IPS-18c (cell line): ENCODE measurements around the gene PPP1CC.

Source experiments
- H3K4me3 ChIP-seq: 2 replicates; pipeline ENCODE4 v1.7.0; 2013; ENCODE audit warnings: low read depth, mild to moderate bottlenecking, low read length, moderate library complexity; ENCODE audit not compliant: insufficient read depth
- H3K9me3 ChIP-seq: one replicate; pipeline ENCODE4 v1.6.1; 2013; ENCODE audit warnings: mild to moderate bottlenecking, low read length, moderate library complexity; ENCODE audit not compliant: control insufficient read depth, insufficient read depth

The PPP1CC gene

GRCh38 chr12:110763583-110763982 lies 20.9 kb upstream of the PPP1CC start:
- no peak overlapping the region for H3K4me3 ChIP-seq
- no peaks in the 10 kb centered on the region for H3K9me3 ChIP-seq

GRCh38 chr12:110762891-110763290 lies 20.2 kb upstream of the PPP1CC start:
- H3K9me3 ChIP-seq: no peaks in the 10 kb centered on the region
- no peak overlapping the region for H3K4me3 ChIP-seq

GRCh38 chr12:110760204-110760609 lies 17.5 kb upstream of the PPP1CC start:
- no peak overlapping the region for H3K4me3 ChIP-seq
- H3K9me3 ChIP-seq: no peaks in the 10 kb centered on the region

- Histone ChIP-seq H3K4me3 (no peak overlapping the region), H3K9me3 (no peaks in the 10 kb centered on the region)
Measured at GRCh38 chr12:110758922-110759321, 16.2 kb upstream of the PPP1CC start.

DNA sequence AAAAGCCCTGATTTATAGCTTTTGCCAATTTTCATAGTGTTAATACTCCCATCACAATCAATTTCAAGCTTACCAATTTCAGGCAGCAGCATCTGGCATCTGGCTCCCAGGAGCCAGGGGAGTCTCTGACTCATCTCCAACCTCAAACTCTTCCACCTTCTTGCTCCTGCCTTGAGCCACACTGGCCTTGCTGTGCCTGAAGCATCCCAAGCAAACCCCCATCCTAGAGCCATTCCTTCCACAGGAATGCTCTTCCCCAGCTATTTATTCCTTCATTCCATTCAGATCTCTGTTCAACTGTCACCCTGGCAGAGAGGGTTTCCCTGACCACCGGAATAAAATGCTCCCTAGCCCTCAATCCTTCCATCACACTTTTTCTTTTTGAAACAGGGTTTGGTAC lies 13.9 kb upstream of the PPP1CC start:
- H3K9me3 ChIP-seq: no peaks in the 10 kb centered on the region

DNA sequence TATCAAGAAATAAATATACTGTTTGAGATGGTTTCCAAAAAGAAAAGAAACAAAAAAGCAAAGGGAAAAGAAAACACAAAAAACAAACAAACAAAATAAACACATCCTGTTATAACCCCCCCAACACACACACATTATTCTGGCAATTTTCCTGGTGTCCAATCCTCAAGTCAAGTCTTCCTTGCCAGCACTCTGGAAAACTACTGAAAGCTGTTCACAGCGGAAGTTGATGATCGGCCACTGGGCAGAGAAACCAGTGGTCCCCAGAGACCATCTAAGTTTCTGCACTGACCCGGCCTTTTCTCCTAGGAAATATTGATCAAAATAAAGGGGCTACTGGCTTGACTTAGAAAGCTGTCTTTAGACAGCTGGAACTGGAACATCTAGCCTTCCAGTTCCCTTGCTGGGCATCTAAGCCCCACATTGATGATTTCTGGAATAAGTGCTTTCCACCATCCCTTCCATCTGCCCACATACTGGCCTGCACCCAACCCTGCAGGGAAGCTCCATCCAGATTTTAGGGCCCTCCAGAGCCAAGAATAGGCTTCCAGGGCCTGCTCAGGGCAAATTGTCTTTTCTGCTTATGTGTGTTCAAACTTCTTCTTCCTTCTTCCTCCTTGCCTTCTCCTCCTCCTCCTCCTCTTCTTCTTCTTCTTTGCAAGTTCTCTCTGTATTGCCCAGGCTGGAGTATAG lies 11.6 kb upstream of the PPP1CC start:
- H3K4me3 ChIP-seq: no peak overlapping the region
- no peaks in the 10 kb centered on the region for H3K9me3 ChIP-seq

More for the DNA sequence above, 13.9 kb upstream of the PPP1CC start:
- no peak overlapping the region for H3K4me3 ChIP-seq

GRCh38 chr12:110750784-110751461 lies 8.2 kb upstream of the PPP1CC start:
- no peak overlapping the region for H3K4me3 ChIP-seq
- no peaks in the 10 kb centered on the region for H3K9me3 ChIP-seq

GRCh38 chr12:110746550-110746949 lies 3.9 kb upstream of the PPP1CC start:
- Histone ChIP-seq H3K9me3 (no peaks in the 10 kb centered on the region), H3K4me3 (no peak overlapping the region)

DNA sequence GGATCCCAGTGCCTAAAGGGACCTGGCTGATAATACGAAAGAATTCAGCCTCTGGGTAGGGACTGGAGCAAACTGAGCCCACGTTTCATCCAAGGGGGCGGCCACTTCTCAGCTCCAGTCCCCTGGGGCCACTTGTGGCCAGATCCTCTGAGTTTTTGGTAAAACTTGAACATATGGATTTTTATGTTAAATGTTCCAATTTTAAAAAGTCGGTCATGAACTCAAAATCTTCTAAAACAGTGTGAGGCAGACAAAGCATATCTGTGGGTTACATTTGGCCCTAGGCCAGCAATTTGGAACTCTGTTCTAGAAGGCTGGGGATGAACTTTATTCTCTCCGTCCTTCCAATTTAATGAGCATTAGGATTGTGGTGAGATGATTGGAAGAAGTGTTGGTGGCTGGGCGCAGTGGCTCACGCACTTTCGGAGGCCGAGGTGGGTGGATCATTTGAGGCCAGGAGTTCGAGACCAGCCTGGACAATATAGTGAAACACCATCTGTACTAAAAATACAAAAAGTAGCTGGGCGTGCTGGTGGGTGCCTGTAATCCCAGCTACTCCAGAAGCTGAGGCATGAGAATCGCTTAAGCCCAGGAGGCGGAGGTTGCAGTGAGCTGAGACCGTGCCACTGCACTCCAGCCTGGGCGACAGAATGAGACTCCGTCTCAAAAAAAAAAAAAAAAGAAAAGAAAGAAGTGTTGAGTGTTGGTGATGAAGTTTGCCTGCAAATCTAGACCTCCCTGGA lies 3.0 kb upstream of the PPP1CC start:
- Histone ChIP-seq H3K4me3 (no peak overlapping the region), H3K9me3 (no peaks in the 10 kb centered on the region)

GRCh38 chr12:110744601-110745264 lies 2.0 kb upstream of the PPP1CC start:
- H3K9me3 ChIP-seq: no peaks in the 10 kb centered on the region
- no peak overlapping the region for H3K4me3 ChIP-seq

GRCh38 chr12:110744151-110744571 lies 1.5 kb upstream of the PPP1CC start:
- Histone ChIP-seq H3K4me3 (peak overlapping the region; percentile 58; the same call in 1 of the 2 replicates), H3K9me3 (no peaks in the 10 kb centered on the region)

DNA sequence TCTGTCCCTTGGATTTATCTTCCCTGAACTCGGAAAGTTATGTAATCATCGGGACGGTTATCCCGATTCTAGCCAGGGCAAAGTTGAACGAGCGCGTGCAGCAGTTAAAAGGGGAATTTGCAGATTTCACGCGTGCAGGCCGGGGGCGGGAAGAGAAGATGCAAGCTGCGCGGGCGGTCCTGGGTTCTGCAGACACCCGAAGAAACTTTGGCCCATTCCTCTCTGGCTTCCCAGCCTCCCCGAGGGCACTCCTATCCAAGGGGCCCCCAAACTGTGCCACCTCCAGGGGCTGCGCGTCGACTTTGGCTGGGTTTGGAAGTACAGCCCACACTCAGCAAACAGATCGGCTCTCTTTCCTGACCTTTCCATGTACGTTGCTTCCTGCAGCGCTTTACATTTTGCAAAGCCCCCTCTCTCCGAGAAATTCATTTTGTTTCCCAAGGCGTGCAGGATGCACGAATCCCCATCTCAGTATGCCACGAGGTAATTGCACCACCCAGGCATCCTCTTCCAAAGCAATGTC lies 941 bp upstream of the PPP1CC start:
- no peaks in the 10 kb centered on the region for H3K9me3 ChIP-seq
- H3K4me3 ChIP-seq: peak overlapping the region; percentile 58

GRCh38 chr12:110742096-110742717 lies 484 bp downstream of the PPP1CC start:
- no peaks in the 10 kb centered on the region for H3K9me3 ChIP-seq
- H3K4me3 ChIP-seq: peak overlapping the region; percentile 83

GRCh38 chr12:110741341-110742095 lies 1.2 kb downstream of the PPP1CC start:
- peak overlapping the region; percentile 83 for H3K4me3 ChIP-seq
- no peaks in the 10 kb centered on the region for H3K9me3 ChIP-seq

DNA sequence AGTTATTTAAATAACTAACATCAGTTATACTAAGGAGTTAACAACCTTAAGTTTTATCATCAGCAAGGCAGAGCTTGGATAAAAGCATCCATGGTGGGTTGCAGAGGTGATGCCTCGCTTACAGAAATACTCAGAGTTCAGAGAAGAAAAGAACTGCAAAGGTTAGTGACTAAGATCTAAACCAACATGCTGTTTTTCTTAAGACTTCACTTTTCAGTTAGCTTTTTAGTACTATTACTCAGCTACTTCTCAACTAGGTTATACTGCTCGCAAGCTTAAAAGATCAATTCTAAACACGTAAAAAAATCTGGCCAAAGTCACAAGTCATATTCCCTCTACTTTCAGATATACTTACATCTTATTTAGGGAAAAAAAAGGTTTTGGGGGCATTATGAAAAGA lies 2.8 kb downstream of the PPP1CC start:
- Histone ChIP-seq H3K9me3 (no peaks in the 10 kb centered on the region), H3K4me3 (no peak overlapping the region)

DNA sequence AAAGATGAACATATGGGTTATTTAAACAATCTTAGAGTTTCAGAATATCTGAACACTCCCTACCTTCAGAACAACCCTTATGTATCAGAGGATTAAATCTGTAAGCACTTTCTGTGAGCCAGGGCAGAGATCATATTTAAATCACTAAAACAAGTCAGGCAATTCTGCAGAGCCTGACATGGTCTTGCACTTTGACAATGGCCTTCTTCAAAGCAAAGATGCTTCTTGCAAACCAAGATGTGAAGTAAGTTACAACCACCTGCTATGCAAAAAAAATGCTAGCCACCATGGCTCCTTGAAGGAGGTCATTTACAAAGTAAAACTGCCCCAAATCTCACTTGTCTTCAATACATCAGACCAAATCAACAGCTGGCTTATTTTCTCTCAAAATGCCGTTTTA lies 3.2 kb downstream of the PPP1CC start:
- Histone ChIP-seq H3K4me3 (no peak overlapping the region), H3K9me3 (no peaks in the 10 kb centered on the region)
